Measurements from ENCODE around the gene PDGFRB. TPM values are rescaled to one million over a fixed set of nuclear protein-coding genes. Genes with fewer than 3 reads are reported as not detected.

Gene PDGFRB
- total RNA-seq, 4 donors from 2014 or later = 148 to 225 (median 191) TPM

GRCh38 chr5:150168864-150169263, 13.2 kb upstream of the PDGFRB start:
- TF ChIP-seq CTCF (IDR thresholded peaks at IDR 0.05; ENCODE audit: low read depth) = no peak

DNA sequence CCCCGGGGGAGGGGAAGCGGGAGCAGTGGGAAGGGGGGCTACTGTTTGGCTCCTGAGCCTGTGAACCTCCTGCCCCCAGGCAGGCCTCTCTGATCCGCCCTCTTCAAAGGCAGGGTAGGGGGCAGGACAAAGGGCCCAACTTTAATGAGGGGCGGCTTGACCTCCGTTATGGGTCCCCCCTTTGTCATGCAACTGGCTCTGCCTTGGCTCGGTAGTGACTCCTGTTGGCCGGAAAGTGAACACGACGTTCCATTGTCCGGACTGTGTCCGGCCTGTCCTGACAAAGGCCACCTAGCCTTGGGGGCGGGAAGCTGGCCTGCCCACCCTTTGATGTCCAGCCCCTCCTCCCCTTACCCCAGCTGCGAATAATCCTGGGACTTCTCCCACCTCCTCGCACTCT, 12.3 kb upstream of the PDGFRB start:
- no peak for TF ChIP-seq CTCF (IDR thresholded peaks at IDR 0.05; ENCODE audit: low read depth)

- no peak for TF ChIP-seq CTCF (IDR thresholded peaks at IDR 0.05; ENCODE audit: low read depth)
Observed at GRCh38 chr5:150167512-150167850, 11.8 kb upstream of the PDGFRB start.

DNA sequence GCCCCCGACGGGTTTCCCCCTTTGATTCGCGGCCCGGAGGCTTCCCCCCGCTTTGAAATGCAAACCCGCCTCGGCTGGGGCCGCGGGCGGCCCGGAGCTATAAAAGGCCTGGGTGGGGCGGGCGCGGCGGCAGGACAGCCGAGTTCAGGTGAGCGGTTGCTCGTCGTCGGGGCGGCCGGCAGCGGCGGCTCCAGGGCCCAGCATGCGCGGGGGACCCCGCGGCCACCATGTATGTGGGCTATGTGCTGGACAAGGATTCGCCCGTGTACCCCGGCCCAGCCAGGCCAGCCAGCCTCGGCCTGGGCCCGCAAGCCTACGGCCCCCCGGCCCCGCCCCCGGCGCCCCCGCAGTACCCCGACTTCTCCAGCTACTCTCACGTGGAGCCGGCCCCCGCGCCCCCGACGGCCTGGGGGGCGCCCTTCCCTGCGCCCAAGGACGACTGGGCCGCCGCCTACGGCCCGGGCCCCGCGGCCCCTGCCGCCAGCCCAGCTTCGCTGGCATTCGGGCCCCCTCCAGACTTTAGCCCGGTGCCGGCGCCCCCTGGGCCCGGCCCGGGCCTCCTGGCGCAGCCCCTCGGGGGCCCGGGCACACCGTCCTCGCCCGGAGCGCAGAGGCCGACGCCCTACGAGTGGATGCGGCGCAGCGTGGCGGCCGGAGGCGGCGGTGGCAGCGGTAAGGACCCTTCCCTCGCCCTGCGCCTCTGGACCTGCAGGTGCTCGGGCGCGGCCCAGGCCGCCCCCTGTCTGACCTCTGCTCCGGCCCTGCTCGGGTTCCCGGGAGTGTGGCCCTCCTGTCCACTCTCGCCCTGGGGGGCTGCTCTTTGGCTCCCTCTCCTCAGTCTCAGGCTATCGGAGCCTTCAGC, 11.2 kb upstream of the PDGFRB start, which contains the start of gene CDX1:
Gene CDX1, plus strand, starts transcription at position 129 of the 862 bp plus-strand sequence. Its CDS starts 99 bp downstream, at position 228.
- TF ChIP-seq CTCF (IDR thresholded peaks at IDR 0.05; ENCODE audit: low read depth) = no peak

GRCh38 chr5:150166037-150166649, 10.5 kb upstream of the PDGFRB start:
- no peak for TF ChIP-seq CTCF (IDR thresholded peaks at IDR 0.05; ENCODE audit: low read depth)

GRCh38 chr5:150164211-150164980, 8.8 kb upstream of the PDGFRB start:
- TF ChIP-seq CTCF (IDR thresholded peaks at IDR 0.05; ENCODE audit: low read depth) = no peak

Data from subcutaneous adipose tissue (tissue), 4 donors.